C4-2B (cell line): ENCODE data around the gene ZNF692.

Source experiments
- ZFX ChIP-seq: fragments of 450-650 bp; IDR thresholded peaks from 2 replicates; pipeline ENCODE4 v1.6.1; 2017
- TF ChIP-seq, protein P1 (sequence below): fragments of 450-650 bp; conservative IDR thresholded peaks from 2 replicates; pipeline ENCODE4 v1.5.1; 2017; ENCODE audit warnings: mild to moderate bottlenecking

DNA sequence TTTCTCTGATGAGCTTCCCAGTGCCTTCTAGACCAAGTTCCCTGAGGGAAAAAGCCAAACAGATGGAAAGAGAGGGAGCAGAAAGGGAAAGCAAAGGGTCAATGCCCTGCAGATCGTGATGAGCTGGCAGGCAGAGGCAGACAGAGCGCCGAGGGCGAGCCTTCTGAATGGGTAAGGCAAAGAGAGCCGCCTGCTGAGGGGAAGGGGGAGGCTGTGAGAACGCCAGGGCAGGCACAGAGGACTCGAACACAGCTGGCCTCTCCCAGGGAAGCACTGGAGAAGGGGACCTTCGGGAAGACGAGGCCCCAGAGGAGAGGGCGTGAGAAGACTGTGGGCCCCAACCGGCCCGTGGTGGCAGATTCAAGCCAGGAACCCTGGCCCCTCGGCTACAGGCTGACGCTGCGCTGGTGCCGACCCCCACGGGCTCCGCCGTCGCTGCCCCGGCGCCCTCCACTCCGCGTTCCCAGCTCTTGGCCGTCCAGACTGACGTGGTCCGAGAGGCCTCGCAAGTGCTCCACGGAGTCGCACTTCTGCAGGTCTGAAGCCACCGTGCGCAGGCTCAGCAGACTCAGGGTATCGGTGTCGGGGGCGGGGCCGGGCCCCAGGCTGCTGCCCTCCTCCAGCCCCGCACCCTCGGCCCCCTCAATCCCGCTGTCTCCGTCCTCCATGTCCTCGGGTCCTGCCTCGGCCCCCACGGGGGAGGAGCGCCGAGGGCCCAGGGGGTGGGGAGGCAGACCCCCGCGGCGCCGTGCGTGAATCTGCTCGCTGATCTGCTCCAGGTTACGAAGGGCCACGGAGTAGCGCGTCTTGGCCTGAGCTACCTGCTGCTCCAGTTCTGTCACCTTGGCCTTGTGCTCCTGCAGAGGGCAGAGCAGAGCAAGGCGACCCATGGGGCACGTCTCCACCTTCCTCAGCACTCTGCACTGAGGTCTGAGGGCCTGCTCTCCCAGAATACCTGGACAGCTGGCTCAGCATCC is 47.1 kb downstream of the ZNF692 start:
- TF ChIP-seq, protein P1, sequence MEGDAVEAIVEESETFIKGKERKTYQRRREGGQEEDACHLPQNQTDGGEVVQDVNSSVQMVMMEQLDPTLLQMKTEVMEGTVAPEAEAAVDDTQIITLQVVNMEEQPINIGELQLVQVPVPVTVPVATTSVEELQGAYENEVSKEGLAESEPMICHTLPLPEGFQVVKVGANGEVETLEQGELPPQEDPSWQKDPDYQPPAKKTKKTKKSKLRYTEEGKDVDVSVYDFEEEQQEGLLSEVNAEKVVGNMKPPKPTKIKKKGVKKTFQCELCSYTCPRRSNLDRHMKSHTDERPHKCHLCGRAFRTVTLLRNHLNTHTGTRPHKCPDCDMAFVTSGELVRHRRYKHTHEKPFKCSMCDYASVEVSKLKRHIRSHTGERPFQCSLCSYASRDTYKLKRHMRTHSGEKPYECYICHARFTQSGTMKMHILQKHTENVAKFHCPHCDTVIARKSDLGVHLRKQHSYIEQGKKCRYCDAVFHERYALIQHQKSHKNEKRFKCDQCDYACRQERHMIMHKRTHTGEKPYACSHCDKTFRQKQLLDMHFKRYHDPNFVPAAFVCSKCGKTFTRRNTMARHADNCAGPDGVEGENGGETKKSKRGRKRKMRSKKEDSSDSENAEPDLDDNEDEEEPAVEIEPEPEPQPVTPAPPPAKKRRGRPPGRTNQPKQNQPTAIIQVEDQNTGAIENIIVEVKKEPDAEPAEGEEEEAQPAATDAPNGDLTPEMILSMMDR = no peak
- TF ChIP-seq ZFX = no peak
